GM12878 (cell line): ENCODE measurements around the gene CCL19. TPM values are rescaled to one million over a fixed set of nuclear protein-coding genes. Genes with fewer than 3 reads are reported as not detected.

Source experiments
- ATAC-seq: fragments of 200-7000 bp; cut with Tn5 transposase; 3 replicates; pipeline ENCODE4 v1.9.1; 2020; ENCODE audit warnings: mild to moderate bottlenecking, moderate library complexity
- BruUV-seq: library from RNA; stranded (reverse); fragments of 400-500 nt; replicated peaks from 2 replicates; lab custom pipeline; 2021; lab: Mats Ljungman, UMichigan
- CTCF ChIA-PET: fragments of 300-600 bp; sonication (Branson Sonifier 250); formaldehyde crosslinking; extraction: SDS; loops from one replicate; lab custom pipeline; 2021; ENCODE audit warnings: inconsistent platforms; lab: Yijun Ruan, JAX
- POLR2A ChIA-PET: fragments of 350-600 bp; formaldehyde crosslinking; extraction: SDS; loops from one replicate; lab custom pipeline; 2021; ENCODE audit warnings: inconsistent platforms; lab: Charles Lee
- RAD21 ChIA-PET: fragments of 300-600 bp; sonication (Branson Sonifier 250); formaldehyde crosslinking; loops from one replicate; lab custom pipeline; 2023; ENCODE audit warnings: antibody characterized with exemption; ENCODE audit not compliant: unreplicated experiment; lab: Charles Lee
- SMC1A ChIA-PET: fragments of 300-600 bp; sonication (Branson Sonifier 250); formaldehyde crosslinking; loops from one replicate; lab custom pipeline; 2023; ENCODE audit not compliant: unreplicated experiment, uncharacterized antibody; lab: Charles Lee
- DNase-seq: peaks from one replicate; pipeline ENCODE4 v3.0.0-alpha.2; 2011; ENCODE audit warnings: low read depth, low spot score
- FAIRE-seq: peaks from 3 replicates; lab custom pipeline; 2011; peaks lifted over from hg19 to GRCh38; lab: Jason Lieb, UNC
- H2AFZ ChIP-seq: 2 replicates; pipeline ENCODE4 v1.6.0; 2011; ENCODE audit warnings: low read depth, low read length, control low read depth; ENCODE audit not compliant: control insufficient read depth
- H3K27ac ChIP-seq: 2 replicates; pipeline ENCODE4 v1.5.1; 2011; ENCODE audit warnings: control low read depth; ENCODE audit not compliant: control insufficient read depth, insufficient read depth
- H3K27me3 ChIP-seq, 2 experiments: replicated peaks in 1 of 2; 2 replicates each; pipeline versions ENCODE4 v1.6.0 to v1.6.1; 2011; ENCODE audit warnings: low read length in 1 of 2; ENCODE audit not compliant: control insufficient read depth in 2 of 2, insufficient read depth in 2 of 2
- H3K36me3 ChIP-seq, 2 experiments: 2 replicates each; pipeline ENCODE4 v1.5.1; 2011; ENCODE audit warnings: low read length in 1 of 2; ENCODE audit not compliant: control insufficient read depth in 2 of 2, insufficient read depth in 2 of 2
- H3K4me1 ChIP-seq: 2 replicates; pipeline ENCODE4 v1.6.1; 2011; ENCODE audit warnings: mild to moderate bottlenecking, low read length, moderate library complexity, mixed read lengths; ENCODE audit not compliant: control insufficient read depth, insufficient read depth
- H3K4me2 ChIP-seq: 2 replicates; pipeline ENCODE4 v1.6.0; 2011; ENCODE audit warnings: control low read depth; ENCODE audit not compliant: control insufficient read depth, insufficient read depth
- H3K4me3 ChIP-seq: fragments of 200-600 bp; sonication (generic); 2 replicates; pipeline ENCODE4 v1.5.1; 2016
- H3K79me2 ChIP-seq: 2 replicates; pipeline ENCODE4 v1.6.0; 2011; ENCODE audit warnings: low read length; ENCODE audit not compliant: control insufficient read depth, insufficient read depth
- H3K9ac ChIP-seq: 2 replicates; pipeline ENCODE4 v1.8.0; 2011; ENCODE audit warnings: low read length, control low read depth, mixed read lengths; ENCODE audit not compliant: control insufficient read depth, insufficient read depth
- H3K9me3 ChIP-seq: replicated peaks from 3 replicates; pipeline ENCODE4 v1.5.1; 2011; ENCODE audit warnings: mild to moderate bottlenecking, low read length; ENCODE audit not compliant: control insufficient read depth, insufficient read depth
- H4K20me1 ChIP-seq: 2 replicates; pipeline ENCODE4 v1.6.0; 2011; ENCODE audit not compliant: control insufficient read depth, insufficient read depth
- BCL11A ChIP-seq: IDR thresholded peaks from 2 replicates; pipeline ENCODE4 v1.6.1; 2011; ENCODE audit warnings: low read depth, low read length
- CHD2 ChIP-seq: IDR thresholded peaks from 2 replicates; pipeline ENCODE4 v1.6.1; 2011; ENCODE audit warnings: low read depth, low read length, improper control_type of control experiment, borderline replicate concordance
- IRF3 ChIP-seq: fragments of 450-650 bp; IDR thresholded peaks from 2 replicates; pipeline ENCODE4 v1.6.1; 2014; ENCODE audit warnings: mild to moderate bottlenecking
- IRF4 ChIP-seq: IDR thresholded peaks from 2 replicates; pipeline ENCODE4 v1.6.1; 2011; ENCODE audit warnings: low read depth, low read length
- POLR2A ChIP-seq: IDR thresholded peaks from 2 replicates; pipeline ENCODE4 v1.6.1; 2011; ENCODE audit warnings: low read depth, mild to moderate bottlenecking, low read length
- POU2F2 ChIP-seq: IDR thresholded peaks from 3 replicates; pipeline ENCODE4 v1.6.1; 2011; ENCODE audit warnings: low read depth, mild to moderate bottlenecking, low read length, borderline replicate concordance
- ZNF687 ChIP-seq: fragments of 450-650 bp; IDR thresholded peaks from 2 replicates; pipeline ENCODE4 v1.6.1; 2017; ENCODE audit warnings: mild to moderate bottlenecking, moderate library complexity
- WGBS: methylation state at CpG from one replicate; pipeline ENCODE4 v1.1.6; 2016; ENCODE audit warnings: low lambda C conversion rate; ENCODE audit not compliant: insufficient replicate concordance, insufficient coverage; ENCODE audit errors: missing lambda C conversion rate; 5-methylcytosine and 5-hydroxymethylcytosine counted together
- in situ Hi-C: fragments of 300-500 bp; cut with MboI; formaldehyde crosslinking; loops from 9 replicates; pipeline ENCODE4 v1.14.3; 2018; ENCODE audit warnings: mixed read lengths
- intact Hi-C: fragments of 100-400 bp; cut with micrococcal nuclease; formaldehyde crosslinking; loops from one replicate; pipeline ENCODE4 v1.14.2; 2022; ENCODE audit not compliant: unreplicated experiment
- polyA plus RNA-seq, 11 experiments: library from polyadenylated mRNA; depleted of rRNA in 4 of 11; unstranded in 6 of 11; stranded (reverse) in 5 of 11; fragments of >200 nt; fragmentation: Nextera tagmentation in 4 of 11; fragmentation: Illumina TruSeq in 1 of 11; extraction: Ambion mirVana in 4 of 11; extraction: Trizol in 1 of 11; gene quantifications; 1 replicate in 1 of 11; 2 replicates in 10 of 11; pipeline versions ENCODE4 v1.2.1 to v1.2.3, GENCODE V29; 2011 to 2016; ENCODE audit warnings: inconsistent platforms in 2 of 11, missing spikeins in 2 of 11, low read depth in 1 of 11
- total RNA-seq, 4 experiments: library from RNA; depleted of rRNA in 3 of 4; stranded (reverse); fragments of >200 nt in 3 of 4; fragmentation: Illumina TruSeq in 1 of 4; extraction: Trizol in 1 of 4; gene quantifications; 2 replicates each; pipeline versions ENCODE4 v1.2.1 to v1.2.3, GENCODE V29; 2013 to 2021
- TF ChIP-seq, protein P1 (sequence below), 3 experiments: IDR thresholded peaks in 2 of 3; conservative IDR thresholded peaks in 1 of 3; 2 replicates each; pipeline ENCODE4 v1.5.1; 2011; ENCODE audit warnings: low read depth in 3 of 3, low read length in 3 of 3, mild to moderate bottlenecking in 3 of 3, control low read depth in 2 of 3, moderate library complexity in 2 of 3, inconsistent platforms in 1 of 3, mixed read lengths in 1 of 3; ENCODE audit not compliant: control insufficient read depth in 2 of 3, insufficient read depth in 1 of 3; ENCODE audit errors: extremely low read depth in 1 of 3
- TF ChIP-seq, protein P2 (sequence below): fragments of 450-650 bp; IDR thresholded peaks from 2 replicates; pipeline ENCODE4 v1.6.1; 2017; ENCODE audit warnings: low read depth, mild to moderate bottlenecking, moderate library complexity
- TF ChIP-seq, protein P3 (sequence below): fragments of 450-650 bp; IDR thresholded peaks from 2 replicates; pipeline ENCODE4 v1.6.1; 2016; ENCODE audit warnings: mild to moderate bottlenecking

Gene CCL19
- total and polyA plus RNA-seq, 10 of the 15 experiments (the other 5 are each of a cell fraction or from before 2014, with no cell fraction given): 0.42 to 0.69 TPM; not detected in 8

DNA sequence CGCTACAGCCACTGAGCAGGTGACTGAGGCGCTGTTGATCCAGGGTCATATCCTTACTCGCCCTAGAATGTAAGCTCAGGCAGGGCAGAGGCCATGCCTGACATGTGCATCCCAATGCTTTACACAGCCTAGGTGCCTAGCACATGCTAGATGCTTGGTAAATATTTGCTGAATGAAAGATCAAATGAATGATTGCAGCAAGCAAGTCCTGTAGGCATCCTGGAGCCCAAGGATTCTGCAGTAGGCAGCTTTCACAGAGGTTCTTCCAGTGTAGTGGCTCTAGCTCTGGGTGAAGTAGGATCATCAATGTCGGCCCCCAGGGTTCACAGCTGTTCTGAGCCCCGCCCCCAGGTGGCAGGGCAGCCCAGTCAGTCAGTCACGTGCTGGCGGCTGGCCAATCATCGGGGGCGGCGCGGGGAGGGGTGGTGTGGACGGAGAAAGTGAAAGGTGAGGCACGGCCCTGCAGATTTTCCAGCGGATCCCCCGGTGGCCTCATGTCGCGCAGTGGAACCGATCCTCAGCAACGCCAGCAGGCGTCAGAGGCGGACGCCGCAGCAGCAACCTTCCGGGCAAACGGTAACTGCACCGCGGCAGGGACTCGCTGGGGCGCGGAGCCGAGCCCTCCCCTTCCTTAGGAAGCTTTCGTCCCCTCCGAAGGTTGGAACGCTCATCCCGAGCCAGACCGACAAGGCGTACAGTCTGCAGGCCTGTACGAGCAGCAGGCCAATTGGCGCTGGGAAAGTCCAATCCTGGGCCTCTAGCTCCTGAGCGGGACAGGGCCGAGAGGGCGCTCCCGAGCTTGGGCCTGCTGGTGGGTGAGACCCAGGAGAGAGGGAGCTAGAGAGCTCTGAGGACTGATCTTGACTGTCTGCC, 44.6 kb downstream of the CCL19 start, which contains the start of gene GALT:
GALT (plus strand) TSS at position 465 of the 873 bp plus-strand sequence; CDS start at position 495, 30 bp downstream.
- Histone ChIP-seq H3K9ac (peak within 1 kb of the TSS; percentile 92), H4K20me1 (no peaks in the 10 kb centered on the region; the same call in 1 of the 2 replicates), H2AFZ (peak within 1 kb of the TSS; percentile 99), H3K36me3 (peaks cover 2 to 13% of the 10 kb centered on the region in 2 experiments; a peak in 3 of 4 replicates), H3K27ac (peak within 1 kb of the TSS; percentile 78), H3K27me3 (no peaks in the 10 kb centered on the region), H3K4me1 (peaks cover 14% of the 10 kb centered on the region), H3K4me2 (peak within 1 kb of the TSS; percentile 99), H3K79me2 (peaks cover 17% of the 10 kb centered on the region), H3K4me3 (peak within 1 kb of the TSS; percentile 74), H3K9me3 (no peaks in the 10 kb centered on the region)
- SMC1A ChIA-PET: interaction anchor here (0.8 to 1.7 kb wide), 7 partner anchors 9 to 26 kb away, joined by 3 to 11 read pairs (median 3); partner anchors contain the start of genes DCTN3 and SIGMAR1
- in situ Hi-C loops: no loop called here
- CTCF ChIA-PET: interaction anchor here (0.6 to 5.9 kb wide), 12 partner anchors 10 to 435 kb away, joined by 3 to 103 read pairs (median 4); partner anchors contain the start of genes RPP25L and SIGMAR1
- FAIRE-seq (peak; percentile 93), DNase-seq (no peak), ATAC-seq (peak; percentile 95)
- BruUV-seq: TSS peak; percentile 63
- 3% methylated on average over 39 of the region's 43 CpGs for WGBS
- POLR2A ChIA-PET: interaction anchor here (0.5 to 3.4 kb wide), 4 partner anchors 9 to 406 kb away, joined by 3 to 25 read pairs (median 5); partner anchors contain the start of genes DCTN3 and SIGMAR1
- RAD21 ChIA-PET: interaction anchor here (0.5 to 3.0 kb wide), 4 partner anchors 8 to 38 kb away, joined by 3 to 14 read pairs (median 4); partner anchors contain the start of gene SIGMAR1
- intact Hi-C loops: no loop called here
- TF ChIP-seq POU2F2 (0 out of 3 replicates have a peak, but pooled peaks have one; percentile 37), BCL11A (no peak), IRF4 (0 out of 2 replicates have a peak, but pooled peaks have one; percentile 47), IRF3 (peak; percentile 75; the same call in 1 of the 2 replicates), POLR2A (peak; percentile 87), CHD2 (0 out of 2 replicates have a peak, but pooled peaks have one; percentile 54), ZNF687 (0 out of 2 replicates have a peak, but pooled peaks have one; percentile 24)
- TF ChIP-seq, protein P1, sequence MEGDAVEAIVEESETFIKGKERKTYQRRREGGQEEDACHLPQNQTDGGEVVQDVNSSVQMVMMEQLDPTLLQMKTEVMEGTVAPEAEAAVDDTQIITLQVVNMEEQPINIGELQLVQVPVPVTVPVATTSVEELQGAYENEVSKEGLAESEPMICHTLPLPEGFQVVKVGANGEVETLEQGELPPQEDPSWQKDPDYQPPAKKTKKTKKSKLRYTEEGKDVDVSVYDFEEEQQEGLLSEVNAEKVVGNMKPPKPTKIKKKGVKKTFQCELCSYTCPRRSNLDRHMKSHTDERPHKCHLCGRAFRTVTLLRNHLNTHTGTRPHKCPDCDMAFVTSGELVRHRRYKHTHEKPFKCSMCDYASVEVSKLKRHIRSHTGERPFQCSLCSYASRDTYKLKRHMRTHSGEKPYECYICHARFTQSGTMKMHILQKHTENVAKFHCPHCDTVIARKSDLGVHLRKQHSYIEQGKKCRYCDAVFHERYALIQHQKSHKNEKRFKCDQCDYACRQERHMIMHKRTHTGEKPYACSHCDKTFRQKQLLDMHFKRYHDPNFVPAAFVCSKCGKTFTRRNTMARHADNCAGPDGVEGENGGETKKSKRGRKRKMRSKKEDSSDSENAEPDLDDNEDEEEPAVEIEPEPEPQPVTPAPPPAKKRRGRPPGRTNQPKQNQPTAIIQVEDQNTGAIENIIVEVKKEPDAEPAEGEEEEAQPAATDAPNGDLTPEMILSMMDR (IDR thresholded peaks at IDR 0.05 in 2 of 3, conservative IDR thresholded peaks at IDR 0.05 in 1 of 3; ENCODE audit: control insufficient read depth in 2 of 3, extremely low read depth in 1 of 3, insufficient read depth in 1 of 3, low read depth in 3 of 3, low read length in 3 of 3): peak; percentile 54 to 62 (median 56)
- TF ChIP-seq, protein P2, sequence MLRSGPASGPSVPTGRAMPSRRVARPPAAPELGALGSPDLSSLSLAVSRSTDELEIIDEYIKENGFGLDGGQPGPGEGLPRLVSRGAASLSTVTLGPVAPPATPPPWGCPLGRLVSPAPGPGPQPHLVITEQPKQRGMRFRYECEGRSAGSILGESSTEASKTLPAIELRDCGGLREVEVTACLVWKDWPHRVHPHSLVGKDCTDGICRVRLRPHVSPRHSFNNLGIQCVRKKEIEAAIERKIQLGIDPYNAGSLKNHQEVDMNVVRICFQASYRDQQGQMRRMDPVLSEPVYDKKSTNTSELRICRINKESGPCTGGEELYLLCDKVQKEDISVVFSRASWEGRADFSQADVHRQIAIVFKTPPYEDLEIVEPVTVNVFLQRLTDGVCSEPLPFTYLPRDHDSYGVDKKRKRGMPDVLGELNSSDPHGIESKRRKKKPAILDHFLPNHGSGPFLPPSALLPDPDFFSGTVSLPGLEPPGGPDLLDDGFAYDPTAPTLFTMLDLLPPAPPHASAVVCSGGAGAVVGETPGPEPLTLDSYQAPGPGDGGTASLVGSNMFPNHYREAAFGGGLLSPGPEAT: peak; percentile 58; the same call in 1 of the 2 replicates
- TF ChIP-seq, protein P3, sequence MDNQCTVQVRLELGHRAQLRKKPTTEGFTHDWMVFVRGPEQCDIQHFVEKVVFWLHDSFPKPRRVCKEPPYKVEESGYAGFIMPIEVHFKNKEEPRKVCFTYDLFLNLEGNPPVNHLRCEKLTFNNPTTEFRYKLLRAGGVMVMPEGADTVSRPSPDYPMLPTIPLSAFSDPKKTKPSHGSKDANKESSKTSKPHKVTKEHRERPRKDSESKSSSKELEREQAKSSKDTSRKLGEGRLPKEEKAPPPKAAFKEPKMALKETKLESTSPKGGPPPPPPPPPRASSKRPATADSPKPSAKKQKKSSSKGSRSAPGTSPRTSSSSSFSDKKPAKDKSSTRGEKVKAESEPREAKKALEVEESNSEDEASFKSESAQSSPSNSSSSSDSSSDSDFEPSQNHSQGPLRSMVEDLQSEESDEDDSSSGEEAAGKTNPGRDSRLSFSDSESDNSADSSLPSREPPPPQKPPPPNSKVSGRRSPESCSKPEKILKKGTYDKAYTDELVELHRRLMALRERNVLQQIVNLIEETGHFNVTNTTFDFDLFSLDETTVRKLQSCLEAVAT: no peak
